ENCODE measurements around the gene B3GLCT. TPM values are rescaled to one million over a fixed set of nuclear protein-coding genes. Genes with fewer than 3 reads are reported as not detected.

B3GLCT gene
- total RNA-seq, 1 donor from 2014 or later, result 16.5 TPM

DNA sequence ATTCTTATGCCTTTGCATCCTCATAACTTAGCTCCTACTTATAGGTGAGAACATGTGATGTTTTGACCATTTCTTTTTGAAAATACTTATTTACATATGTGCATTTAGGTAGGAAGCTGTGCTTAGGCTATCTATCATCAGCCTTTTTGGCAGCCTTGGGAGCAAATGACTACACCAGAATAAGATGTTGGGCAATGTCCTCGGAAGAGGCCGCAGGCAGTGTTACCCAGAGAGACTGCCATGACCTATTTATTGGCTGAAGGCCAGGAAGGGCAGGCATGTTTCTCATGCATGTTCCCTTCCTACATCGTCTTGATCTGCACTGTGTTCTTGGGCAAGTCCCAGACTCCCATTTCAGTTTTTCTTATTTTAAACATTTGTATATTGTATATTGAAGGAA lies 122.3 kb downstream of the B3GLCT start:
- no peak overlapping the region for H3K27ac Mint-ChIP-seq
- H3K36me3 Mint-ChIP-seq, result peaks cover 5% of the 10 kb centered on the region
- TF ChIP-seq, protein P1, sequence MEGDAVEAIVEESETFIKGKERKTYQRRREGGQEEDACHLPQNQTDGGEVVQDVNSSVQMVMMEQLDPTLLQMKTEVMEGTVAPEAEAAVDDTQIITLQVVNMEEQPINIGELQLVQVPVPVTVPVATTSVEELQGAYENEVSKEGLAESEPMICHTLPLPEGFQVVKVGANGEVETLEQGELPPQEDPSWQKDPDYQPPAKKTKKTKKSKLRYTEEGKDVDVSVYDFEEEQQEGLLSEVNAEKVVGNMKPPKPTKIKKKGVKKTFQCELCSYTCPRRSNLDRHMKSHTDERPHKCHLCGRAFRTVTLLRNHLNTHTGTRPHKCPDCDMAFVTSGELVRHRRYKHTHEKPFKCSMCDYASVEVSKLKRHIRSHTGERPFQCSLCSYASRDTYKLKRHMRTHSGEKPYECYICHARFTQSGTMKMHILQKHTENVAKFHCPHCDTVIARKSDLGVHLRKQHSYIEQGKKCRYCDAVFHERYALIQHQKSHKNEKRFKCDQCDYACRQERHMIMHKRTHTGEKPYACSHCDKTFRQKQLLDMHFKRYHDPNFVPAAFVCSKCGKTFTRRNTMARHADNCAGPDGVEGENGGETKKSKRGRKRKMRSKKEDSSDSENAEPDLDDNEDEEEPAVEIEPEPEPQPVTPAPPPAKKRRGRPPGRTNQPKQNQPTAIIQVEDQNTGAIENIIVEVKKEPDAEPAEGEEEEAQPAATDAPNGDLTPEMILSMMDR (conservative IDR thresholded peaks at IDR 0.05), result no peak
- no peak overlapping the region for H3K4me3 Mint-ChIP-seq
- peaks cover 8% of the 10 kb centered on the region for H3K4me1 Mint-ChIP-seq (ENCODE audit: unreplicated experiment)
- no peak for DNase-seq (ENCODE audit: extremely low spot score, unreplicated experiment)
- no peaks in the 10 kb centered on the region for H3K9me3 Mint-ChIP-seq
- no peaks in the 10 kb centered on the region for H3K27me3 Mint-ChIP-seq

DNA sequence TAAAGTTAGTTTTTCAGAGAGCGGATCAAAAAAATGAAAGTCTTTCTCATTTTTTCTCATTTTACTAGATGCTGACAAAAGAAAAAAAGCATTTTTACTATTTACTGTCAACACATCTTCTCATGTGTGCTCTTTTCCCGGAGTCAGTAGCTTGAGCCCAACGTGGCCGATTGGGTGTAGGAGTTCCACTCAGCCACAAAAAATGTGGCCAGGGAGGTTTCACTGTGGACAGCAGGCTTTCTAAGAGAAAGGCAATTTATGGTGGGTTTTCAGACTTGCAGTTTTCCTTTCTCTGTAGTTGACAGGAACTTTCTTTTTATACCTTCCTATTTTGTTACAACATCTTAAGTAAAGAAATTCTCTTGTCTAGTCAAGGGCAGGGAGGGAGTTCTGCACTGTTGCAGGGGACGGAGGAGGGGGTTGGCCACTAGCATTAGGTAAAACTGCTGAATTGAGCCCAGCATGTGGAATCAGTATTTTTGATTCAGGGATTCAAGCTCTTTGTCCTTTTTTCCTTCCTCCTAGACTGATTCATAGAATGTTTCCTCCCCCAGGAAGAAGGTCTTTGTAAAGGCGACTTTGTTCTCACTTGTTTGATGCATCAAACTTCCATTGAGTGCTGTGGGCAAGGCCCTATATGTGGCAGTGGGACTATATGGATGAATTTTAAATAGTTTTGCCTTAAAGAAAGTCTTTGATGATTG lies 123.1 kb downstream of the B3GLCT start:
- Mint-ChIP-seq H3K27me3 (no peaks in the 10 kb centered on the region), H3K4me1 (ENCODE audit: unreplicated experiment) (peaks cover 8% of the 10 kb centered on the region), H3K27ac (no peak overlapping the region), H3K4me3 (no peak overlapping the region), H3K36me3 (peaks cover 5% of the 10 kb centered on the region), H3K9me3 (no peaks in the 10 kb centered on the region)
- DNase-seq (ENCODE audit: extremely low spot score, unreplicated experiment), result no peak
- TF ChIP-seq, protein P1 (conservative IDR thresholded peaks at IDR 0.05), result no peak

DNA sequence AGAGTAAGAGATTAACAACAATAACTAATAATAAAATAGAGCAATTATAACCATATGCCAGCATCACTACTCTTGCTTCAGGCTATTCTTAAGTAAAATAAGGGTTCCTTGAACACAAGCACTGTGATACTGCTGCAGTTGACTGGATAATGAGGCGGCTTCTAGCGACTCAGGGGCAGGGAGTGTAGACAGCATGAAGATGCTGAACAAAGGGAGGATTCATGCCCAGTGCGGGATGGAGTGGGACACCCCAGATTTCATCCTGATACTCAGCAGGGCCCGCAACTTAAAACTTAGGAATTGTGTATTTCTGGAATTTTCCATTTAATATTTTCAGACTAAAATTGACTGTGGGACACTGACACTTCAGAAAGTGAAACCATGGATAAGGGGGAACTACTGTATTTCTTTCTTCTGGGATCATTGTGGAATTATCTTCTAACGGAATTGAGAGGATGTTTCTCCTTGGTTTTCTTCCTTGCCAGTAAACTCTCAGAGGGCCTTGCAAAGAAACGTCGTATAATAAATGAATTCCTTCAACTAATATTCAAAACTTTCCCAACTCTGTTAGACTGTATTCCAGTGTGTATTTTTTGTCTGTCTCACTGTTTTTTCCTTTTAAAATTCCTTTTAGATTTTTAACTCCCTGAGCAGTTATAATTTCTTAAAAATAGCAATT lies 127.5 kb downstream of the B3GLCT start:
- no peak overlapping the region for H3K4me3 Mint-ChIP-seq
- peaks cover 9% of the 10 kb centered on the region for H3K36me3 Mint-ChIP-seq
- no peaks in the 10 kb centered on the region for H3K27me3 Mint-ChIP-seq
- DNase-seq (ENCODE audit: extremely low spot score, unreplicated experiment), result no peak
- H3K4me1 Mint-ChIP-seq (ENCODE audit: unreplicated experiment), result peaks cover 26% of the 10 kb centered on the region
- H3K27ac Mint-ChIP-seq, result no peak overlapping the region
- no peaks in the 10 kb centered on the region for H3K9me3 Mint-ChIP-seq
- TF ChIP-seq, protein P1 (conservative IDR thresholded peaks at IDR 0.05), result no peak

DNA sequence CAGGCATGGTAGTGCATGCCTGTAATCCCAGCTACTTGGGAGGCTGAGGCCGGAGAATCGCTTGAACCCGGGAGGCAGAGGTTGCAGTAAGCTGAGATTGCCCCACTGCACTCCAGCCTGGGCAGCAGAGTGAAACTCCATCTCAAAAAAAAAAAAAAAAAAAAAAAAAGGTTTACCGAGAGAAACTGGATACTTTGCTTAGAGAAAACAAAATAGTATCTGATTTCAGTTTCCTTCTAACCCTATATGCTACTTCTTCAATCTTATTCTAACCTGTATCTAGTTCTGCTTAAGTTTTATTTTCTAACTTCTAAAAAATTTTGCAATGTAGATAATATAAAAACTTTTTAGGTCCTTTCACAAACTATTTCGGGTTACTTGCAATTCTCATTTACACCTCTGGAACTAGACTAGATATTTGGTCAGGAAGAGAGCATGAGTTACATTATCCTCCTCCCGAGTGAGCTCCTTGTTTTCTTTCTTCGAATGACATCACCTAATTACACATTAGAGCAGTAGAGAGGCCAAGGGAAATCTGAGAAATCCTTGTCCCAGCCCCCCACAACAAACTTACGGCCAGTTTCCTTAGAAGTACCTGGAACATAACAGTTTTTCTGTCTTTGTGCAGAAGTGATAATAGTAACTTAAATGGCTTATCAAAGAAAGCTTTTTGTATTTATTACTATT lies 128.9 kb downstream of the B3GLCT start:
- Mint-ChIP-seq H3K4me1 (ENCODE audit: unreplicated experiment) (peaks cover 26% of the 10 kb centered on the region), H3K36me3 (peaks cover 9% of the 10 kb centered on the region), H3K9me3 (no peaks in the 10 kb centered on the region), H3K27me3 (no peaks in the 10 kb centered on the region), H3K27ac (peak overlapping the region; percentile 3), H3K4me3 (no peak overlapping the region)
- DNase-seq (ENCODE audit: extremely low spot score, unreplicated experiment), result no peak
- TF ChIP-seq, protein P1 (conservative IDR thresholded peaks at IDR 0.05), result peak; percentile 38

DNA sequence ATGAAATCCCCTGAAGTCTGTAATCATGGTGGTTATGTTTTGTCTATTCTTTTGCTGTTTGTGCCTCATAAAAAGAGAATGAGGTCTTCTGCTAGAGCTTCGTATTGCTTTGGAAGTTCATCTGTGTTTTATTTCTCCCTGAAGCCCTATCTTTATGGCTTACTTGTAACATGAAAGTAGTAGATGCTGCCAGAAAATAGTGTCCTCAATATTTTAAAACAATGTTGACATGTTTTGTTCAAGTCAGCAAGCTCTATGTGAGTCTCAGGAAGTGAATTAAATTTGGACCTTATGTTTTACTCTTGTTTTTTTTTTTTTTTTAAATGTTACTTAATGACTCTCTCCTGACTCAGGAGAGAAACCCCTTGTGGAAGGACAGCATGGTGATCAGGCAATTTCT lies 130.5 kb downstream of the B3GLCT start:
- TF ChIP-seq, protein P1 (conservative IDR thresholded peaks at IDR 0.05), result no peak
- Mint-ChIP-seq H3K27ac (no peak overlapping the region), H3K4me1 (ENCODE audit: unreplicated experiment) (peaks cover 24% of the 10 kb centered on the region), H3K4me3 (no peak overlapping the region), H3K36me3 (peaks cover 9% of the 10 kb centered on the region), H3K9me3 (no peaks in the 10 kb centered on the region), H3K27me3 (no peaks in the 10 kb centered on the region)
- DNase-seq (ENCODE audit: extremely low spot score, unreplicated experiment), result no peak

All from type B pancreatic cell (in vitro differentiated cells).